ENCODE measurements around the gene TFDP1. TPM values are rescaled to one million over a fixed set of nuclear protein-coding genes. Genes with fewer than 3 reads are reported as not detected.

TFDP1 gene
- total RNA-seq, 1 experiment from 2014 or later: 39.4 TPM

DNA sequence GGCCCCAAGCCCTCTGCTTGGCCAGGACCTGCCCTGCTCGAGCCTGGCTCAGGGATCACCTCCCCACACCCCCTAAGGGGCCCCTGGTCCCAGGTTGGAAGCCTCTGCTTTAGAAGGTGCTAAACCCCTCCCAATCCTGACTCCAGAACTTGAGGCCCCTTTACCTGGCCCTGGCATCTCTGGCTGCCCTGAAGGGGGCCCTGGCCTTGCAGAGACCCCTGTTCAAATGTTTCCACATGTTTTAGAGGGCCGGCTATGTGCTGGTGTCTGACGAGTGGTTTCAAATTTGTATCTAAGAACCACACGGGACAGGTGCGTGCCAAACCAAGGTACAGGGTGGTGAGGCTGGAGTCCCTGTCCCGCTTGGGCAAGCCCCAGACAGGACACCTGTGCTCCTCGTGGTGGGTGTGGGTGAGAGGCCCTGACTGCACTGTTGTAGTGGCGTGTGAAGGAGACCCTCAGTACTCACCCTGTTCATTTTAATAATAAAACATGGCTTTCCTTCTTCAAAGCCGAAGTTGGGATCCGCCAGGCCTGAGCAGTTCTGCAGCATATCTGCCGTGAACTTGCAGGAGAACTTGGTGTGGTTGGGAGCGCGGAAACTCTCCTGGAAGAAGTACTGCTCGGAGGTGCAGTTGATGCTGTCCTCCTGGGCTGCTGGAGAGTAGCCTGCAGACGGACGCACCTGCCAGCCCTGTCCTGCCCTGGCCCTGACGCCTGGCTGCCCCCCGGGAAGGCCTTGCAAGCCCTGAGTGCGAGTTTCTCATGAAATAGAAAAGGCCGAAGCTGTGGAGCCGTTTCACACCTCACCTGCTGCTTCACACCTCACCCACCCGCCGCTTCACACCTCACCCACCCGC, 68.1 kb downstream of the TFDP1 start:
- no peak for DNase-seq (ENCODE audit: low spot score)
- in situ Hi-C loops (cut with HindIII; ENCODE audit: low sequenced_read_pairs): no loop called here

DNA sequence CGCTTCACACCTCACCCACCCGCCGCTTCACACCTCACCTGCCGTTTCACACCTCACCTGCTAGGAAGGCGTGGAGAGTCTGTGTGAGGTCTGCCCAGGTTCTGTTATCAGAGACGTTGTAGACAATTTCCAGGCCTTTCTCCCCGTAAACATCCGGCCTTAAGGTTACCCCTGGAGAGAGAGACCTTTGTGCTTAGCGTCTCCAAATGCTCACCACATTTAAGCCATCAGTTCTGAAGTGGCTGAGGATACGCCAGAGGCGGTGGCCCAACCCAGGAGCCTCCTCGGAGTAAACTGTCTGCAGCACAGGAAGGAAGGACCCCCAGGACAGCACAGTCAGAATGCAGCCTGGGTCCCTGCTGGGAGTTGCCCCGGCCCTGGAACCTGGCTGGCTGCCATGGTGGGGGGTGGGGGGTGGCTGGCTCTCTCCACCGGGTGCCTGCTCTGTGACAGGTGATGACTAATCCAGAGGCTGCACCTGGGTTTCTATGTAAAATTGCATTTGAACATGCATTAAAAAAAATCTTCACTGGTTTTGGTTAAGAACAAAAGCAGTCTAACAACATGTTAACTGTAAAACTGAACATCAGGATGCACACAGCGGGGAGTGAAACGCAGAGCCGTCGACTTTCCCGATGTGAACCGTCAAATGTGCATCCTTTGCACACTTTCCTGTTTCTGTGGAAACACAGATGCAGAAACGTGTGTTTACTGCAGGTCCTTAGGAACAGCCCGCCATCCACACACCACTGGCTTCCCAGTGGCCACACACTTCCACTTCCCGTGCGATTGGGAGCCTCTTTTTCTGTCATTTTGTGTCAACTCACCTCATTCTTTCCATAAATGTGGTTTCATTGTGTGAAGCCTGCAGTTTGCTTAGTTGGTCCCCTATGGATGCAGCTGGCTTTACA, 69.0 kb downstream of the TFDP1 start:
- in situ Hi-C loops (cut with HindIII; ENCODE audit: low sequenced_read_pairs): no loop called here

DNA sequence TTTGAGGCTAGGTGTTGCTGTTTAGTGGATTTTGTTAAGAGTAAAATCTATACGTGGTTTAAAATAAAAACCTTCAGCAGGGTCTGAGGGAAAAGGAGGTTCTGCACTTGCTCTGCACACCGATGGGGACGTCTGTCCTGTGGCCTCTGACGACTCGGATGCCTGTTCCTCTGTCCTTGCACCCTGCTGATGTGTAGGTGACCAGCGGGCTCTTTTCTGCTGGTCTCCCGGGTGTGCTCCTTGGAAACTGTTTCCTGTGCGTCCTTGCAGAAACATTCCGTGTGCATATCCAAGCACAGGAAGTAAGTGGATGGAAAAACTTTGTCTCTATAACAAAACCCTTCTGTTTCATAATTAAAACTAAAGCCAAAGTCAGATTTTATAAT, 69.6 kb downstream of the TFDP1 start:
- in situ Hi-C loops (cut with HindIII; ENCODE audit: low sequenced_read_pairs): no loop called here
- DNase-seq (ENCODE audit: low spot score): no peak

More for the DNA sequence above, 69.0 kb downstream of the TFDP1 start:
- no peak for DNase-seq (ENCODE audit: low spot score)

DNA sequence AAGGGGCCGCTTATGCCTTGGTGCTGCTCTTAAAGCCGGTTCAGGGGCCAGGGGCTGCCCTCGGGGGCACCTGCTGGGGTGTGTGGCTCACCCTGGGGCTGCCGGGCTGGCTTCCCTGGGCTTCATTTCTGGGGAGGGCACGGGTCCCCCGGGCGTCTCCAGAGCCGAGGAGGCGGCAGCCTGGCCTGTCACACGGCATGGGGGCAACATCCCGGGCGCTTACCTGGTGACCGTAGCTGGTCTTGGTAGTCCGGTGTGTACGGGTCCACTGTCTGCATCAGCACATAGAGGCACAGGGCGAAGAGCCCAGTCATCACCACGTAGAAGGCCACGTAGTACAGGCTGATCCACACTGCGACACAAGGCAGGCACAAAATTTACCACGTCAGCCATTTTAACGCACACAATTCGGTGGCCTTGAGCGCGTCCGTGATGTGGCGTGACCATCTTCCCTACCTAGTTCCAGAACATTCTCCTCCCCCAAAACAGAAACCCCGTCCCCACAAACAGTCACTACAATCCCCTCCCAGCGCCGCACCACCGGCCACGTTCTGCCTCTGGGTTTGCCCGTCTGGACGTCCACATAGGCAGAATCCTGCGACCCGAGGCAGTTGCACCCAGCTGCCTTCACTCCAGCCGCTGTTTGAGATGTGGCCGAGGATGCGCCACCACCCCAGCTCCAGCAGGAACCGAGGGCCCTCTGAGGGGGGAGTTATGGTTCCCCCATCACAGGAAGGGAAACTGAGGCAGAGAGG, 70.2 kb downstream of the TFDP1 start:
- DNase-seq (ENCODE audit: low spot score): no peak
- in situ Hi-C loops (cut with HindIII; ENCODE audit: low sequenced_read_pairs): no loop called here

DNA sequence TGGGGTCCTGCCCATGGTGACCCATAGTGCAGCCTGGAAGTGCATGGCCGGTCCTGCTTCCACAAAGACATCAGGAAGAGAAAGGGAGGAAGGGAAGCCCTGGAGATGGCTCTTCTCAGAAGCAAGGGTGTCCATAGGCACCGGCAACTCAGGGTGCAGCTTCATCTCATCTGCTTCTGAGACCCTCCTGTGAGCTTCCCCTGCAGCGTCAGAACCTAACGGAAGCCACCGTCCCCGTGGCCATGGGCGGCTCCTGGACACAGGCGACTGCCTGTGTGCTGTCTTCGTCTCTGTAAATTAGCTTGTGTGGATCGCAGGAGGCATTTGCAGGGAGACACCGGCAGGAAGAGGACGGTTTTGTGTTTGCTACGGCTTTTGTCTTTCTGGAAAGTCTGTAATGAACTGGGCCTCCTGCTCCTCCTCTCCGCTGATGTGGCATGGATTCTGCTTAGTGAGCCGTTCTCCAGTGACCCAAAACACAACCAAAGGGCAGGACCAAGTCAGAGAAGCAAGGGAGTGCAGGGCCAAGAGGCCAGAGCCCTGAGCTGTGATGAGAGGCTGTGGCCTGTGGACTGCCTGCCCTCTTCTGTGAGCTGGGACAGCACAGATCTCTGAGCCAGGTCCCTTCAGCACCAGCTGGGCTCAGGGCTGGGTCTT, 70.9 kb downstream of the TFDP1 start:
- DNase-seq (ENCODE audit: low spot score): no peak
- in situ Hi-C loops (cut with HindIII; ENCODE audit: low sequenced_read_pairs): no loop called here

DNA sequence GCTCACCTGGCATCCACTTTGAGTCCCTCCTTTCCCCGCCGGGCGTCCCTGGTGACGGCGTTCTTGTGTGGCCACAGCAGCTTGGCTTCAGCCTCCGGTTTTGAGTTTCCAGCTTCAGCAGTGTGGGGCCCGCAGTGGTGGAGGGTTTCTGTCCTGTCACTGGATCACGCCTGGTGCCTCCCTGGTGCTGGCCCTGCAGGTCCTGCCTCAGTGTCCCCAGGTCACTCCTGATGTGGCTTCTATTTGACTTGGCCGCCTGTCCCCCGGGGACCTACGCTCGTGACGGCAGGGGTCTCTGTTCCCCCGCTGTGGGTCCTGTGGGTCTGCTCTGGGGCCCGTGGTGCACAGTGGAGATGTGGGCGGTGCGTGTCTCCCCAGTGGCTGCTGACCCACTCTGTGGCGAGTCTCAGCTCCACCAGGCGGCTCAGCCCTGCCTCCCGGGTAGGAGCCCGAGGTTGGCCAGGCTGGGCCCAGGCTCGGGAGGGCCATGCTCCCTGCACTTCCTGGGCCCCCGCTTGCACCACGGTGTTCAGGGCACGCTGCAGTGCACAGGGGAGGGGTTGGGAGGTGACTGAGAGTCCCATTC, 71.5 kb downstream of the TFDP1 start:
- no peak for DNase-seq (ENCODE audit: low spot score)
- in situ Hi-C loops (cut with HindIII; ENCODE audit: low sequenced_read_pairs): no loop called here

DNA sequence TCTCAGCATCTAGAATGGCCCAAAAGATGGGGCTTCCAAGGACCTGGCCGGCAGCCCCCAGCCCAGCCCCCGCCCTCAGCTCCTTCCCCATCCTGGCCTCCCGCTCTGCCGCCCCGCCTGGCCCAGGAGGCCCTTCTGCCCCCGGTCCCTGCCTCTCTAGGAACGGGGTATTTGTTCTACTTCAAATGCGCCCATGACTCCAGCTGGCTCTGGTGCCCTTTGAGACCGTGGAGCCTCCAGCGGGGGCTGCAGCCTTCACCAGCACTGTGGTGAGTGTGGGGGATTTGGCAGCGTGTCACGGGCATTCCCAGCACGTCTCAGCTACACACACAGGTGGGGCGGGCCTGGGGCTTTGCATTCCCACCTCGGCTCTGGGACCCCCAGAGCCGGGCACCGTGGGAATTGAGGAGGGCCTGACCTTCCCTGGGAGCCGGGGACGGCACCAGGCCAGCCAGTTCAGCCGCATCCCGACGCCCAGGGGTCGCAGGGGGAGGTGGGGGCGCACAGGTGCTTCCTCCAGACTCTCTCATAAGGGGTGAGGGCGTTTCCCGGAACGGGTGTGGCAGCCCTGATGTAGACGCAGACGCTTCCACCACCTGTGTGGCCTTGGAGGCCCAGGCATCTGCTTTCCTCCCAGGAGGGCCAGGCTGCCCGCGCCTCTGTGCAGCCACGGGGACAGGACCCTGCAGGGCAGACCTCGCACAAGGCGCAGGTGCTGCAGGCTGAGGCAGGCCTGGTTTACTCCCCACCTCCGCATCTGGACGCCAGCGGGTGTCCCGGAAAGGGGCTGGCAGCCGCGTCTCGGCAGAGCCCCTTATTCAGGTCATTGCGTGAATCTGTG, 72.5 kb downstream of the TFDP1 start:
- in situ Hi-C loops (cut with HindIII; ENCODE audit: low sequenced_read_pairs): no loop called here
- no peak for DNase-seq (ENCODE audit: low spot score)

DNA sequence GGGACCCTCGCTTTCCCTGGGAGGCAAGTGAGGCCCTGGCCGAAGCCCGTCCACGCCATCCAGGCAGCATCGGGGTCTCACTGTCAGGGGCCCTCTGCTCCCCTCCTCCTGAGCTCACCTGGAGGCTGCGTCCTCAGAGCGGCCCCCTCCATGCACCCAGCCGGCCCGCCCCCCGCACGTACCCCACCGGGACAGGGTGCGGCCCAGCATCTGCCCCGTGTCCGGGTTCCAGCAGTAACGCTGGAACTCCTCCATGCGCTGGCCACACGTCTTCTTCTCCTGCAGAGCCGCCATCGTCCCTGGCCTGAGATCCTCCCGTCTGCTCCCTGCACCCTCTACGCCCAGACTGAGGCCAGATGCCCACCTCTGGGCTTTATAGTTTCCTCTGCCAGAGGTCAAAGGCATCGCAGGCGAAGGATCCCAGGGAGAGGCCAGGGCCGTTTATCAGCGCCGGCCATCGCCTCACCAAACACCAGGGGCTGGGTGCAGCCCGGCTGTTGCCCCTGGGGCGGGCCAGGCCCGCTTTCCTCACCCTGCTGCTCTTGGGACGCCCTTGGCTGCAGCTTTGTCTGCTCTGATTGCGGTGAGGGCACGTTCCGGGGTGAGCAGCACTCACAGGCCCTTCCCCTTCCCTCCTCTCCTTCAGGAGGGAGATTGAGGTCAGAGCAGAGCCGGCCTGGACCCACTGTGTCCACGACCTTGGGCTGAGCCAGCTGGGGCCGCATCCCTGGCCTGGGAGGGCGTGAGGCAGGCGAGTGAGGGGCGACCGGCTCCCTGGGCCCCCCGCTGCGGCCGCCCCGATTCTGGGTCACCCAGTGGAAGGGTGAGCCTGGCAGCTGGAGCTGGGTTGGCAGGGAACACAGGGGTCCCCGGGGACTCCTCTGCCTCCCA, 73.5 kb downstream of the TFDP1 start, which contains the start of gene ATP4B:
Gene ATP4B (minus strand): TSS at position 348 of the 891 bp plus-strand sequence. CDS start 54 bp downstream, at position 294.
- in situ Hi-C loops (cut with HindIII; ENCODE audit: low sequenced_read_pairs): no loop called here
- no peak for DNase-seq (ENCODE audit: low spot score)

DNA sequence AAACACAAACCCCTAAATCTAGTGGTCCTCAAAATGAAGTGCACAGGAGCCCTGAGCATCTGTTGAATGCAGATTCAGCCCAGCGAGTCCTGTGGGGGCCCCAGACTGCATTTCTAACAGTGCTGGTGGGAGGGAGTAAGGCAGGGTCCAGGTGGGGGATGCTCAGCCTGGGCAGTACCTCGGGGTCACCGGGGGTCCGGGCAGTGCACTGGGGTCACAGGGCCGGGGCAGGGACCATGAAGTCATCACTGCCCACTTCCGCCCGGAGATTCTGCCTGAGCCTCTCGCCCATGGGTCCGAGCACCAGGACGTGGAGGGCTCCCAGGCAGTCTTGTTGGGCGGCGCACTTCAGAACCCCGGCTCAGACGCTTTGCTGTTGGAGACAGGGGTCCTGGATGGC, 74.3 kb downstream of the TFDP1 start:
- in situ Hi-C loops (cut with HindIII; ENCODE audit: low sequenced_read_pairs): no loop called here
- no peak for DNase-seq (ENCODE audit: low spot score)

DNA sequence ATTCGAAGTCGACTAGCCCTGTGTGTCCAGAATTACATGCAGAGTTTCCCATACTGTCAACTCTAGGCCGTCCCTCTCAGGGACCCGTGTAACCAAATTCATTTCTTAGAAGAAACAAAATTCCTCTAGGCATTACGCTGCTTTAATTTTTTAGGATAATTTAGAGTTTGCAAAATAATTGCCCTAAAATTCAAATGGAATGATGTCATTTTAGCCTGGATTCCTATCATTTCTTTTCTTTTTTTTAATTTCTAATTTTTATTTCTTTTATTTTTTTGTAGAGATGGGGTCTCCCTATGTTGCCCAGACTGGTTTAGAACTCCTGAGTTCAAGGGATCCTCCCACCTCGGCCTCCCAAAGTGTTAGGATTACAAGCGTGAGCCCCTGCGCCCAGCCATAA, 74.8 kb downstream of the TFDP1 start:
- no peak for DNase-seq (ENCODE audit: low spot score)
- in situ Hi-C loops (cut with HindIII; ENCODE audit: low sequenced_read_pairs): no loop called here

DNA sequence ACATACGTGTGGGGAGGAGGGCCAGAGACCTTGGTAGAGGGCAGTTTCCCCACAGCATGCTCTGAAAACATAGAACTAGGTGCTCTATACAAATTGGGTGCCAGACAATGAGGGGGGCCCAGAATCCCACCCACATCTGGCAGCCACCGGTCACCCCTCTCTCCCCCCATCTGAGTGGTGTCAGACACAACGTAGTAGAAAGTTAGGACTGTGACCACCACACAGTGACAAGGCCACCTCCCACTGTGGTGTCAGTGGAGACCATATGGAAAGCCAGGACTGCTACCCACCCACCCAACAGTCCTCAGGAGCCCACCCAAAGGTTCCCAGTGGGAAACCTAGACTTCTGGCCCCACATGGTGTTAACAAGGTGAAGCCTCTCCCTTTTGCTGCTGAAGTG, 75.5 kb downstream of the TFDP1 start:
- no peak for DNase-seq (ENCODE audit: low spot score)
- in situ Hi-C loops (cut with HindIII; ENCODE audit: low sequenced_read_pairs): no loop called here

DNA sequence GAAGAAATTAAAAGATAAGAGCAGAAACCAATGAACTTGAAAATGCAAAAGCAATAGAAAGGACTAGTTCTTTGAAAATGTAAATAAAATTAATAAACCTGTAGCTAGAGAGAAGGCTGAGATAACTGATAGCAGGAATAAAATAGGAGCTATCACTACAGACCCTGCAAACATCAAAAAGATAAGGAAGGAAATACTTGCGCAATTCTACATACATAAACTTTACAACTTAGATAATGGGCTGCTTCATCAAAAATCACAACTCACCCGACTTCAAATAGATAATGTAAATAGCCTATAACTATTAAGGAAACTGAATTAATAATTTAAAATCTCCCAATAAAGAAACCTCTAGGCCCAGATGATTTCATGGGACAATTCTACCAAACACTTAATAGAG, 77.0 kb downstream of the TFDP1 start:
- in situ Hi-C loops (cut with HindIII; ENCODE audit: low sequenced_read_pairs): no loop called here
- DNase-seq (ENCODE audit: low spot score): no peak

DNA sequence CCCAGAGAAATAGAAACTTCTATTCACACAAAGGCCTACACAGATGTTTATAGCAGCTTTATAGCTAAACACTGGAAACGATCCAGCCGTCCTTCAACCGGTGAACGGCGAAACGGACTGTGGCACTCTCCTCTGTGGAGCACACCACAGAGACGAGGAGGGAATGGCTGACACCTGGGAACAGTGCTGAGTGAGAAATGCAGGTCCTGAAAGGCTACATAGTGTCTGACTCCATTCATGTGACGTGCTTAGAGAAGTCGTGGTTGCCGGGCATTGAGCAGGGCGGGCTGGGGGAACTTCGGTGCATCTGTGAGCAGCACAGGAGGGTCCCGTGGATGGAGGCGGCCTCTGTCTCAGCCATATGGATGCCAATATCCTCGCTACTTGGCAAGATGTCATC, 79.4 kb downstream of the TFDP1 start:
- in situ Hi-C loops (cut with HindIII; ENCODE audit: low sequenced_read_pairs): no loop called here
- DNase-seq (ENCODE audit: low spot score): no peak

DNA sequence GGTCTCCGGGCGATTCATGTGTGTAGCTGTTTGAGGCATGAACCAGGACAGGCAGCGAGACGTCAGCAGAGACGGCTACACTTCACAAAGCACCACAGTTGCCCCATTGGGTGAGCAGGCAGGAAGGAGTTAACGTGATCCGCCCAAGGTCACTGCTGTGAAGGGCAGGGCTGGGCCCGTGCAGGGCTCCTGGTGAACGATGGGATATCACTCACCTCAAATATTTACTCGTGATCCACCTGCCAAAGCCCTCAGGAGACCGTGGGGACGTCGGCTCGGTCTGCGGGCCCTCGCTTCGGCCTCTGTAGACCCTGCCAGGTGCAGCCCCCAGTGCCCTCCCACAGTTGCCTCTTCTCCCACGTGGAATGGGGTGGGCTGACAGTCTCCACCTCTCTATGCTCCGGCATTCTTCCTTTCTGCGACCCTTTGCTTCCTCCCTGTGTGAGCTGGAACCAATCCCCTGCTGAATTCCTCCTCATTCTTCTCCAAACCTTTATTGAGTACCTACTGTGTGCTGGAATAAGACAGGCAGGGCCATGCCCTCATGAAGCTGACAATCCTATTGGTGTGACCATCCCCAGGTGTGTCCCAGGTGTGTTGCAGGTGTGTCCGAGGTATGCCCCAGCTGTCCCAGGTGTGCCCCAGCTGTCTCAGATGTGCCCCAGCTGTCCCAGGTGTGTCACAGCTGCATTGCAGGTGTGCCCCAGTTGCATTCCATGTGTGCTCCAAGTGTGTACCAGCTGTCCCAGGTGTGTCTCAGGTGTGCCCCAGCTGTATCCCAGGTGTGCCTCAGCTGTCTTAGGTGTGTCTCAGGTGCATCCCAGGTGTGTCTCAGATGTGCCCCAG, 80.4 kb downstream of the TFDP1 start:
- in situ Hi-C loops (cut with HindIII; ENCODE audit: low sequenced_read_pairs): no loop called here
- DNase-seq (ENCODE audit: low spot score): no peak

DNA sequence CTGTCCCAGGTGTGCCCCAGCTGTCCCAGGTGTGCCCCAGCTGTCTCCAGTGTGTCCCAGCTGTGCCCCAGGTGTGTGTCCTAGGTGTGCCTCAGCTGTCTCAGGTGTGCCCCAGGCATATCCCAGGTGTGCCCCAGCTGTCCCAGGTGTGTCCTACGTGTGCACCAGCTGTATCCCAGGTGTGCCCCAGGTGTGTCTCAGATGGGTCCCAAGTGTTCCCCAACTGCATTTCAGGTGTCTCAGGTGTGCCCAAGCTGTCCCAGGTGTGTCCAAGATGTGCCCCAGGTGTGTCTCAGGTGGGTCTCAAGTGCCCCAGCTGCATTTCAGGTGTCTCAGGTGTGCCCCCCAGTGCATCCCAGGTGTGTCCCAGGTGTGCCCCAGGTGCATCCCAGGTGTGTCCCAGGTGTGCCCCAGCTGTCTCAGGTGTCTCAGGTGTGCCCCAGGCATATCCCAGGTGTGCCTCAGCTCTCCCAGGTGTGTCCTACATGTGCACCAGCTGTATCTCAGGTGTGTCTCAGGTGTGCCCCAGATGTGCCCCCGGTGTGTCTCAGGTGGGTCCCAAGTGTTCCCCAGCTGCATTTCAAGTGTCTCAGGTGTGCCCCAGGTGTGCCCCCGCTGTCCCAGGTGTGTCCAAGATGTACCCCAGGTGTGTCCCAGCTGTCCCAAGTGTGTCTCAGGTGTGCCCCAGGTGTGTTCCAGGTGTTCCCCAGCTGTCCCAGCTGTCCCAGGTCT, 81.2 kb downstream of the TFDP1 start:
- in situ Hi-C loops (cut with HindIII; ENCODE audit: low sequenced_read_pairs): no loop called here
- no peak for DNase-seq (ENCODE audit: low spot score)

DNA sequence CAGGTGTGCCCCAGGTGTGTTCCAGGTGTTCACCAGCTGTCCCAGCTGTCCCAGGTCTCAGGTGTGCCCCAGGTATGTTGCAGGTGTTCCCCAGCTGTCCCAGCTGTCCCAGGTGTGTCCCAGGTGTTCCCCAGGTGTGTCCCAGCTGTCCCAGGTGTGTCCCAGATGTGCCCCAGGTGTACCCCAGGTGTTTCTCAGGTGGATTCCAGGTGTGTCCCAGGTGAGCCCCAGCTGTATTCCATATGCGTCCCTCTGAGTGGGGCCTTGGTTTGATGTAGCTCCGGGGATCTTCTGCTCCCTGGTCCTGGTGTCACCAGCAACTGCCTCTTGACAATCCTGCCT, 81.7 kb downstream of the TFDP1 start:
- DNase-seq (ENCODE audit: low spot score): no peak
- in situ Hi-C loops (cut with HindIII; ENCODE audit: low sequenced_read_pairs): no loop called here

Data from G401 (cell line).